Activated naive CD8-positive, alpha-beta T cell treated with anti-CD3 and anti-CD28 coated beads, Interleukin-2, amount 10 ng/mL, durations not matched to agents 7 days and 5 days (primary cell): Measurements from ENCODE around the gene PSORS1C1. TPM values are rescaled to one million over a fixed set of nuclear protein-coding genes. Genes with fewer than 3 reads are reported as not detected.
"Not testable (repeated sequence)": the region's sequence is repeated elsewhere in the genome, so short reads cannot be mapped to it uniquely, and the experiment has no call there.

Experiments used
- ATAC-seq: fragments of 150-1000 bp; cut with Tn5 transposase; one replicate; pipeline ENCODE4 v1.10.0; 2021; ENCODE audit warnings: low read depth, moderate library complexity
- POLR2A ChIA-PET: fragments of 350-600 bp; sonication (Branson Sonifier 250); formaldehyde crosslinking; loops from one replicate; lab custom pipeline; 2021; ENCODE audit warnings: antibody characterized with exemption; lab: Charles Lee
- DNase-seq: peaks from one replicate; pipeline ENCODE4 v3.0.0; 2021
- H3K27ac Mint-ChIP-seq: one replicate; pipeline ENCODE4 v1.8.0; 2022; ENCODE audit warnings: mild to moderate bottlenecking, mixed read lengths
- H3K27me3 Mint-ChIP-seq: one replicate; pipeline ENCODE4 v1.8.0; 2022; ENCODE audit warnings: mild to moderate bottlenecking, moderate library complexity, mixed read lengths
- H3K36me3 Mint-ChIP-seq: one replicate; pipeline ENCODE4 v1.8.0; 2021; ENCODE audit warnings: mild to moderate bottlenecking, mixed read lengths
- H3K4me1 Mint-ChIP-seq: one replicate; pipeline ENCODE4 v1.8.0; 2021; ENCODE audit warnings: mixed read lengths
- H3K4me3 Mint-ChIP-seq: one replicate; pipeline ENCODE4 v1.8.0; 2022; ENCODE audit warnings: mild to moderate bottlenecking, moderate library complexity, mixed read lengths
- H3K9me3 Mint-ChIP-seq: one replicate; pipeline ENCODE4 v1.8.0; 2021; ENCODE audit warnings: mixed read lengths
- total RNA-seq, 2 experiments: library from RNA; stranded (reverse); gene quantifications; one replicate each; pipeline ENCODE4 v1.2.3, GENCODE V29; 2021

PSORS1C1 gene
- total RNA-seq, 2 experiments from 2014 or later, result not detected

DNA sequence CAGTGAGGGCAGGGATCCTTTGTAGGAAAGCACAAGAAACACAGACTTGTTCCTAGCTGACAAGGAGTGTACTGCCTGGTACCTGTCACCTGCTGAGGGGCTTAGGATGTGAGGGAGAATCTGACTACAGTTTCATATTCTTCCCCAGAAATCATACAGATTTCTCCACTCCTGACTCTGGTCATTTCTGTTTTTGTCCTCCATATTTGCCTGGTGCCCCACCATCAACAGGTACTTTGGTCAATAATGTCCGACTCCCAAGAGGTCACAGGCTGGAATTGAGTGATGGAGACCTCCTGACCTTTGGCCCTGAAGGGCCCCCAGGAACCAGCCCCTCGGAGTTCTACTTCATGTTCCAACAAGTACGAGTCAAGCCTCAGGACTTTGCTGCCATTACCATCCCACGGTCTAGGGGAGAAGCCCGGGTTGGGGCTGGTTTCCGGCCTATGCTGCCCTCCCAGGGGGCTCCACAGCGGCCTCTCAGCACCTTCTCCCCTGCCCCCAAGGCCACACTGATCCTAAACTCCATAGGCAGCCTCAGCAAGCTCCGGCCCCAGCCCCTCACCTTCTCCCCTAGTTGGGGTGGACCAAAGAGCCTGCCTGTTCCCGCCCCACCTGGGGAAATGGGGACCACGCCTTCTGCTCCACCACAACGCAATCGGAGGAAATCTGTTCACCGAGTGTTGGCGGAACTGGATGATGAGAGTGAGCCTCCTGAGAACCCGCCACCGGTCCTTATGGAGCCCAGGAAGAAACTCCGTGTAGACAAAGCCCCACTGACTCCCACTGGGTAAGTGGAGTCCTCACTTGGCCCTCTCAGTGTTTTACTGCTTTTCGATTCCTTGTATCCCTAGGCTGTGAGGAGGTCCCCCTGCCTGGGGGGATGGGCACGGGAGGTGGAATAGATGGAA lies 46.9 kb downstream of the PSORS1C1 start:
- no peak for ATAC-seq
- H3K4me1 Mint-ChIP-seq, result peaks cover 29% of the 10 kb centered on the region
- H3K27ac Mint-ChIP-seq, result no peak overlapping the region
- H3K27me3 Mint-ChIP-seq, result no peaks in the 10 kb centered on the region
- H3K36me3 Mint-ChIP-seq, result peaks cover 16% of the 10 kb centered on the region
- no peaks in the 10 kb centered on the region for H3K9me3 Mint-ChIP-seq
- H3K4me3 Mint-ChIP-seq, result peak overlapping the region; percentile 44
- POLR2A ChIA-PET, result interaction anchor here (0.6 to 1.2 kb wide), 2 partner anchors 322 to 448 kb away, joined by 3 read pairs; no protein-coding TSS in a partner anchor
- DNase-seq, result no peak

DNA sequence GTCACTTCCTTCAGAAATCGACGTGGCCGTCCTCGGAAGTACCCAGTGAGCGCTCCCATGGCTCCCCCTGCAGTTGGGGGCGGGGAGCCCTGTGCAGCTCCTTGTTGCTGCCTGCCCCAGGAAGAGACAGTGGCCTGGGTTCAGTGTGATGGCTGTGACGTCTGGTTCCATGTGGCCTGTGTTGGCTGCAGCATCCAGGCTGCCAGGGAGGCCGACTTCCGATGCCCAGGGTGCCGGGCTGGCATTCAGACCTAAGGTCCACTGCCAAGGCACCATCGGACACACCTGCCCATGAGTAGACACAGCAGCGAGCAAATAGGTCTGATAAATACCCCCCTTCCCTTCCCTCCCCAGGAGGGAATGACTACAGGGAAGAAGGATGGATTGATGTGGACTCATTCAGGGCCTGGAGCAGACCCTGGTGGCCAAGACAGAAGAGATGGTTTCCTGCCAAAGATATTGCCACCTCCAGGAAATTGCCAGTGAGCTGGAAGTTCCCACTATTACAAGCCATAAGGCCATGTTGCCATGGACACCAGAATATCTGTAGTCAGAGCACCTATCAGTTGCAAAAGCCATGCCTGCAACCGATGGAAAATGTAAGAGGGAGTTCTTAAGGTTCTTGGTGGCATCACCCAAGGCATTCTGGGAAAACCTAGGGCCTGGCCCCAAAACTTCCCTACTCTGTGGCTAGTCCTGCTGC lies 48.0 kb downstream of the PSORS1C1 start:
- POLR2A ChIA-PET, result no interaction called here
- peaks cover 16% of the 10 kb centered on the region for H3K36me3 Mint-ChIP-seq
- no peak overlapping the region for H3K4me3 Mint-ChIP-seq
- DNase-seq, result no peak
- H3K27ac Mint-ChIP-seq, result no peak overlapping the region
- H3K9me3 Mint-ChIP-seq, result no peaks in the 10 kb centered on the region
- peaks cover 25% of the 10 kb centered on the region for H3K4me1 Mint-ChIP-seq
- ATAC-seq, result no peak
- H3K27me3 Mint-ChIP-seq, result no peaks in the 10 kb centered on the region

DNA sequence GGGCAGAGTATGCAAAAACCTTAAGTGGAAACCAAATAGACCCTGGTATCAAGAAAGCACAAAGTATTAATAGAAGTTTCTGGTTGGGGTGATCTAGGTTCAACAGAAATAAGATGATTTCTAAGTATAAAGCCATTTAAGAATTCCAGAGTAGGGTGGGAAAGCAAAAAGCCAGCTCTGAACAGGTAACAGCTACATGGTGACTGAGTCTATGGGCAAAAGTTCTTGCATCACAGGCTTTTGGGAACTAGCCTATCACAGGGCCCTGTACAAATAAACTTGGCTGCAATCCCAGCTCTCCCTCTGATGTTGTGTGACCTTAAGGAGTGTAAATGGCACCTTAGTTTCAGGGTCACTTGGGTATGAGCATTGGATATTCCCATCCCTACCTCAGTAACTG lies 49.3 kb downstream of the PSORS1C1 start:
- no peaks in the 10 kb centered on the region for H3K27me3 Mint-ChIP-seq
- H3K4me3 Mint-ChIP-seq, result no peak overlapping the region
- no peak for DNase-seq
- no peaks in the 10 kb centered on the region for H3K9me3 Mint-ChIP-seq
- H3K36me3 Mint-ChIP-seq, result peaks cover 16% of the 10 kb centered on the region
- no peak for ATAC-seq
- POLR2A ChIA-PET, result no interaction called here
- H3K4me1 Mint-ChIP-seq, result peaks cover 23% of the 10 kb centered on the region
- H3K27ac Mint-ChIP-seq, result no peak overlapping the region

DNA sequence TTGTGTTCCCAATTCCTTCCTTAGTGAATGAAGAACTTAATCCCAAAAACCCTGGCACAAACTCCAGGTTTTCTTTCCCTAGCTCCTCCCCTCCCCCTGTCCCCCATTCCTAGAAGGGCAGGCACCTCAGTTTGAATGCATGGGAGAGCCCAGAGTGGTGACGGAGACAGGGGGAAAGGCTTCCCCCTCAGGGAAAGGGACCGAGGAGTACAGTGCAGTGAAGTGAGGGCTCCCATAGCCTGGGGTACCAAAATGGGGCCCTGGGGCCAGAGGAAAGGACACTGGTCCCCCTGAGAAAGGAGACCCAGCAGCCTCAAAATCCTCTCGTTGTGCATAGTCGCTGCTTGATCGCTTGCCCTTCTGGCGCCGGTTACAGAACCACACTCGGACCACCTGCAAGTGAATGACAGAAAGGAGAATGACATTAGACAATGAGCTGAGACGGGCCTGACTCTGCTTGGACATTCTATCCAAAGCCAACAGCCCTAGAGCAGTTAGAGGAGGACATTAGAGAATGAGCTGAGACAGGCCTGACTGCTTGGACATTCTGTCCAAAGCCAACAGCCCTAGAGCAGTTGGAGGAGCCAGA lies 50.0 kb downstream of the PSORS1C1 start:
- DNase-seq, H3K27me3 Mint-ChIP-seq, POLR2A ChIA-PET, H3K4me3 Mint-ChIP-seq, H3K9me3 Mint-ChIP-seq, ATAC-seq, H3K27ac Mint-ChIP-seq: not testable (repeated sequence)
- Mint-ChIP-seq H3K36me3 (peaks cover 15% of the 10 kb centered on the region), H3K4me1 (peaks cover 23% of the 10 kb centered on the region)

DNA sequence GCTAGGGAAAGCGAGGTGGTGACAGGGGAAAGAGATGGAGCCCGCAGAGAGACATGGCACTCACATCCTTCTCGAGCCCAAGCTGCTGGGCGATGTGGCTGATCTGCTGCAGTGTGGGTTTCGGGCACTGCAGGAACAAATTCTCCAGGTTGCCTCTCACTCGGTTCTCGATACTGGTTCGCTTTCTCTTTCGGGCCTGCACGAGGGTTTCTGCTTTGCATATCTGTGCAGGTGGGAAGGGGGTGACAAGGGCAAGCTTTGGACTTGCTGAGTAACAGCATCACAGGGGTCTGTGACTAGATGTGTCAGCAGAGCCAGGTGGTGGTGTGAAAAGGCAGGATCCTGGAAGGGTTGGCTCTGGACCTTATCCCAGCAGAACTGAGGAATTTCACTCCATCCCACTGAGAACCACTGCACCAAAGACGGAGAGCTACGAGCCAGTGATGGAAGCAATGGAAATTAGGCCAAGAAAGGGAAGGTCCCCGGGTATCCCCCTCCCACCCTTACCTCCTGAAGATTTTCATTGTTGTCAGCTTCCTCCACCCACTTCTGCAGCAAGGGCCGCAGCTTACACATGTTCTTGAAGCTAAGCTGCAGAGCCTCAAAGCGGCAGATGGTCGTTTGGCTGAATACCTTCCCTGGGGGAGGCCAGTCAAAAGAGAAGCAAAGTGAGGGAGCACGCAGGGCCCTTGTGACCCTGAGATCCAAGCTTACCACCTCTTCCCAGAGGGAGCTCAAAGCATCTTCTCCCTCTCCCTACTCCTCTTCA lies 50.6 kb downstream of the PSORS1C1 start:
- not testable (repeated sequence) for H3K4me3 Mint-ChIP-seq, H3K36me3 Mint-ChIP-seq, DNase-seq, ATAC-seq, H3K27ac Mint-ChIP-seq, H3K27me3 Mint-ChIP-seq, H3K9me3 Mint-ChIP-seq
- peaks cover 17% of the 10 kb centered on the region for H3K4me1 Mint-ChIP-seq
- POLR2A ChIA-PET, result interaction anchor here (0.6 kb wide), 1 partner anchor 21 kb away, joined by 4 read pairs; no protein-coding TSS in a partner anchor

DNA sequence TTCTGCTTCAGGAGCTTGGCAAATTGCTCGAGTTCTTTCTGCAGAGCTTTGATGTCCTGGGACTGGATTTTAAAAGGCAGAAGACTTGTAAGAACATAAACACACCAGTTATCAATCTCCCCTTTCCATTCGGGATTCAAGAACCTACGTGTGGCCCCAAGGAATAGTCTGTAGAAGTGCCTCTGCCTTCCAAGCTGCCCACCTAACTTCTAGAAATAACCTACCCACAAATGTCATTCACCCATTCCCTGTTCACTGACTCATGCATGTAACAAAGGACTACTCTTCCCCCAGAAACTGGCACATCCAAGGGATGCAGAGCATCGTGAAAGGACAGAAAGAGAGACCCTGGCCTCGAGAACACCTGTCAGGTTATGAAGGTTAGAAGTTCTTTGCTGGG lies 51.4 kb downstream of the PSORS1C1 start:
- Mint-ChIP-seq H3K27ac (no peak overlapping the region), H3K4me1 (peaks cover 14% of the 10 kb centered on the region), H3K36me3 (peaks cover 10% of the 10 kb centered on the region), H3K9me3 (no peaks in the 10 kb centered on the region), H3K4me3 (no peak overlapping the region), H3K27me3 (no peaks in the 10 kb centered on the region)
- DNase-seq (no peak), ATAC-seq (no peak)
- POLR2A ChIA-PET, result interaction anchor here (1.1 kb wide), 1 partner anchor 8 kb away, joined by 3 read pairs; the partner anchor contains the start of genes CCHCR1 and TCF19

DNA sequence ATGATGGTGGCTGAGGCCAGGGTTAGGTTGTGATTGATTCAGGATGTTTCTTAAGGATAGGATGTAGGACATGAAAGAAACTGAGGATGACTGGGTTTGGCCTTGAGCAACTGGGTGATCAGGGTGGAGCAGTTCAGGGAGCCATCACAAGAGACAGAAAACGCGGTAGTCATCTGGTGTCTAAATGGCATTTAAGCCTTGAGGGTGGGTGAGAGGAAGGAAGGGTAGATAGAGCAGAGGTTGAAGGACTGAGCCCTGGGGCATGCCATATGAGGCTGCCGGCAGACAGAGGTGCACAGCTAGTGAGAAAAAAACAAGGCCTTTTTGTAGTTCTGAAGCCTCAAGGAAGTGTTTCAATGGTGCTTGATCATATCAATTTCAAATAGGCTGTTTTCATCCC lies 54.0 kb downstream of the PSORS1C1 start:
- no peaks in the 10 kb centered on the region for H3K9me3 Mint-ChIP-seq
- no peaks in the 10 kb centered on the region for H3K27me3 Mint-ChIP-seq
- H3K4me3 Mint-ChIP-seq, result no peak overlapping the region
- no peaks in the 10 kb centered on the region for H3K36me3 Mint-ChIP-seq
- POLR2A ChIA-PET, result no interaction called here
- ATAC-seq (no peak), DNase-seq (no peak)
- no peaks in the 10 kb centered on the region for H3K4me1 Mint-ChIP-seq
- no peak overlapping the region for H3K27ac Mint-ChIP-seq

DNA sequence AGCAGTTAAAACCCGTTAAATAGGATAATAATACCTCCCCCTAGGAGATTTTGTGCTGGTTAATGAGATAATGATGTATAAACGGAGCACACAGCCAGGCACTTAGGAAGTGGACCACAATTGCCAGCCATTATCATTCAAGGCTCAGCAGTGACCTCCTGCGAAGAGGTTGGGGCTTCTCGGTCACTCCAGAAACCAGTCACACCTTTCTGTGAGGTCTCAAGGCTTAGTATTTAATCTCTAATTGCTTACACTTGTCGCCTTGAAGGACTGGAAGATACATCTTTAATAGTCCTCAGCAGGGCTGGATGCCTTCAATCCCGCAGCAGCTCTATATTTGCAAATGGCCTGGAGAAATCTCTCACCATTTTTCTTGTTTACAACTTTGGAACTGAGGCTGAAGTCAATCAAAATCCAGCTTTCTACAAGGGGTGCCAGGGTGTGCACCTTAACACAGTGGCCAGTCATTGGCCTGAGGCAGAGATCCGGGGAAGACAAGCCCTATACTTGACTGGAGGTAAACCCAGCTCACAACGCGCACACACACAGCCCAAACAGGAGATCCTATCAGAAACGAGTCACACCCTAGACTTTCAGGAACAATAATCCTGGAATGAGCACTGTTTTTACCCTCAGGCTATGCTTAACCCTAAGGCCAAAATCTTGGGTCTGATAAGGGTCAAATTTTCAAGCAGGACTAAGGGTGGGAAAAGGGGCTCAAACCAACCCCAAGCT lies 54.7 kb downstream of the PSORS1C1 start:
- DNase-seq, result no peak
- no peak for ATAC-seq

DNA sequence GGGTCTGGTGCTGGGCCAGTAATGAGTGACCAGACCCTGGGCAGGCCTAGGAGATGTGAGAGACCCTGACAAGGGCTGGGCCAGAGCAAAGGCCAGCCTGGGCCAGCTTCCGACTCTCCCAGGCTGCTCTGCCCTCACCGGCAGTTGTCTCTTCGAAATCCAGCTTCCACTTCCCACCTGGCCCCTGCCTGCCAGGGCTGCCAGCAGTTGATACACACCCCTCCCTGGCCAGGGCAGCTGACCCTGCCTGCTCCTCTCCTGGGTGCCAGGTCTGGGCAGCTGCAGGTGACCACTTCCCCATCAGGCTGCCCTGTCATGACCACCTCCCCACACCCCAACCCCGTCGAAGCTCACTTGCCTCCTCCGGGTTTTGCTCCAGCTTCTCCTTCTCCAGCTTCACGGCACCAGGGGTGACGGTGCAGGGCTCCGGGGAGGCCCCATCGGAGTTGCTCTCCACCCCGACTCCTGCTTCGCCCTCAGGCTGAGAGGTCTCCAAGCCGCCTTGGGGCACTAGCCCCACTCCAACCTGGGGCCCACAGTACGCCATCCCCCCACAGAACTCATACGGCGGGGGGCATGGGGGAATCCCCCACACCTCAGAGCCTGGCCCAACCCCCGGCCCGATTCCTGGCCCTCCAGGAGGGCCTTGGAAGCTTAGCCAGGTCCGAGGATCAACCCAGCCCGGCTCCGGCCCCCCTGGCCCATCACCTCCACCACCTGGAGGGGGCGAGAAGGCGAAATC lies 55.4 kb downstream of the PSORS1C1 start:
- not testable (repeated sequence) for H3K4me1 Mint-ChIP-seq, H3K36me3 Mint-ChIP-seq, ATAC-seq, H3K27me3 Mint-ChIP-seq, H3K27ac Mint-ChIP-seq, H3K9me3 Mint-ChIP-seq, H3K4me3 Mint-ChIP-seq, DNase-seq
- POLR2A ChIA-PET, result interaction anchor here (1.3 kb wide), 1 partner anchor 11 kb away, joined by 4 read pairs; no protein-coding TSS in a partner anchor

More for the DNA sequence above, 54.7 kb downstream of the PSORS1C1 start:
- no peaks in the 10 kb centered on the region for H3K36me3 Mint-ChIP-seq
- POLR2A ChIA-PET, result interaction anchor here (1.3 kb wide), 1 partner anchor 10 kb away, joined by 4 read pairs; no protein-coding TSS in a partner anchor
- H3K4me1 Mint-ChIP-seq, result no peaks in the 10 kb centered on the region
- H3K4me3 Mint-ChIP-seq, result no peak overlapping the region
- no peaks in the 10 kb centered on the region for H3K9me3 Mint-ChIP-seq
- H3K27me3 Mint-ChIP-seq, result no peaks in the 10 kb centered on the region
- H3K27ac Mint-ChIP-seq, result no peak overlapping the region

DNA sequence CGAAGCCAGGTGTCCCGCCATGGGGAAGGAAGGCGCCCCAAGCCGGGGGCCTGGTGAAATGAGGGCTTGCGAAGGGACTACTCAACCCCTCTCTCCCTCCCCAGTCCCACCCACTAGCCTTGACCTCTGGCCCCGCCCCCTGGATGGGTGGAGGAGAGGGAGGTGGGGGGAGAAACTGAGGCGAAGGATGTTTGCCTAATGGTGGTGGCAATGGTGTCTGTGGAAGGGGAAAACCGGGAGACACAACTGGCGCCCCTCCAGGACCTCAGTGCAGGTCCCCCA lies 55.9 kb downstream of the PSORS1C1 start, which contains the start of gene POU5F1:
Gene POU5F1, minus strand, starts transcription at position 83 of the 282 bp plus-strand sequence. Its CDS starts 62 bp downstream, at position 21.
- no peak for DNase-seq
- POLR2A ChIA-PET, result no interaction called here
- no peak within 1 kb of the TSS for H3K27ac Mint-ChIP-seq
- ATAC-seq, result no peak
- H3K36me3 Mint-ChIP-seq, result no peaks in the 10 kb centered on the region
- no peaks in the 10 kb centered on the region for H3K9me3 Mint-ChIP-seq
- H3K4me1 Mint-ChIP-seq, result no peaks in the 10 kb centered on the region
- no peaks in the 10 kb centered on the region for H3K27me3 Mint-ChIP-seq
- H3K4me3 Mint-ChIP-seq, result no peak within 1 kb of the TSS

DNA sequence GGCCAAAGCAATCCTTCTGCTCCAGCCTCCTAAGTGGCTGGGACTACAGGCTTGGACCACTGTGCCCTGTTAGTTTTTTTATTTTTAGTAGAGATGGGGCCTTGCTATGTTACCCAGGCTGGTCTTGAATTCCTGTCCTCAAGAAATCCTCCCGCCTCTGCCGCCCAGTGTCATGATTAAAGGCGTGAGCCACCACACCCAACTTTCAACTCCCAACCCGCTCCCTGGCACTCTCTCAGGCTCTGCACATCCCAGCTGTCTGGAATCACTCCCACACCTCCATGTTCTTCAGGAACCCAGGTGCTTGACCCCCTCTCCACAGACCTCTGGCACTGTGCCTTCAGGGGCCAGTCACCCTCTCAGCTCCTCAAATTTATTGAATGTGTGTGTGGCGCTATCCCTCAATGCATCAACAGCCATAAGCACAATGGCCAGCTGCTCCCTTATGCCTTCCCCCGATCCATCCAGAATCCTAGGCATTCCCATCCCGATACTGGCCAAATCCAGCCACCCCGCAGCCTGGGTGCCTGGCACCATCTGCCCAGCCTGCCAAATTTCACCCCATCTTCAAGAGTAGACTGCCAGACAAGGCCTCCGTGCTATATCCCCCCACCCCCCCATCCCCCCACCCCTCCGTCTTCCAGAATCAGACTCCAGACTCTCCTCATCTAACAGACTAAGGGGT lies 56.5 kb downstream of the PSORS1C1 start:
- no peak for ATAC-seq
- no peak for DNase-seq
- Mint-ChIP-seq H3K4me3 (no peak overlapping the region), H3K27me3 (no peaks in the 10 kb centered on the region), H3K36me3 (no peaks in the 10 kb centered on the region), H3K27ac (no peak overlapping the region), H3K4me1 (peaks cover 5% of the 10 kb centered on the region), H3K9me3 (no peaks in the 10 kb centered on the region)
- POLR2A ChIA-PET, result no interaction called here
